Measurements from ENCODE around the gene CDCP2.

GRCh38 chr1:54122992-54123391 is 29.8 kb downstream of the CDCP2 start:
- TF ChIP-seq CTCF (IDR thresholded peaks at IDR 0.05) (no peak), ZFX (IDR thresholded peaks at IDR 0.05; ENCODE audit: borderline replicate concordance) (no peak)

Data from 22Rv1 (cell line).